HG02623 (cell line): ENCODE results near the gene PLCG2.

Experiments used
- ATAC-seq: cut with Tn5 transposase; IDR thresholded peaks from one replicate; pipeline ENCODE4 v1.9.1; 2021; ENCODE audit warnings: moderate library complexity; ENCODE audit not compliant: unreplicated experiment

Gene PLCG2

DNA sequence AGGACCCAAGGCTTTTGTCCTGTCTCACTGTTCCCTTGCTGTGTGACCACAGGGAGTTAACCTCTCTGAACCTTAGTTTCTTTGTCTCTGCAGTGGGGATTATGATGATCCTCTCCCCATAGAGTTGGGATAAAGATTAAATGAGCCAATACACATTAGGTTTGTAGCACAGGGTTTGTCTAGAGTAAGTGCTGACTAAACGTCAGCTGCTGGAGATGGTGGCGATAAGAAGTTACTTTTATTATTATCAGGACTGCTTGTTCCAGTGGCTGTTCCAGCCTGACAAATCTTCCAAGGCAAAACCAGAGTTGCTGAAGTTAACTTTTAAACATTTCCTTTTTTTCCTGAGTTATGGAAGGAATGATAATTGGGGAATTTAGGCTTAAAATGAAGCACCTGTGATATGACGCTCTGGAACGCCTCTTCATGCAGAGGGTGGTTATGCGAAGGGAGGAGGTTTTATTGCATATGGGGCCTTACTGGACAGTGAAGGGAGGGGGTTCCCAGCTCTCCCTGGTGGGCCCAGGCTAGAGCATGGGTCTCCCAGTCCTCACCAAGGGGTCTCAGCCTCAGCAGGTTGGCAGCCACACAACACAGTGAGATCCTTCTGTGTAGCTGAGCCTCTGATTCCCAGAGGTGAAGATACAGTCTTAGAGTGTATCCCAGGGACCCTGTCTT, 35.8 kb downstream of the PLCG2 start:
- no peak for ATAC-seq

DNA sequence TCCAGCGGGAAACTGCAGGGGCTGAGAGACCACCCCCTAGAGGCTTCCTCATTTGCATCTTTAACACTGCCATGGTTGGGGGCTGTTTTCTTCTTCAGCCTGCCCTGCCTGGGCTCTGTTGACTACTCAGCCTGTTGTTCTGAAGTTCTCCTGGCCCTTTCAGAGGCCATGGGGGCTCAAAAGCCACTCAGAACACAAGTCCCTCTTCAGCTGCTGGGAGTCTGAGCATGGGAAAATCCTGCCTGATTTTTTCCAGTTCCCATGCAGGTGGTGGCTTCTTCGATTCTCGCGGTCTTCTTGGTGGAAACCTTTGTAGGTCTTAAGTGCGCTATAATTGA, 36.3 kb downstream of the PLCG2 start:
- ATAC-seq = no peak

DNA sequence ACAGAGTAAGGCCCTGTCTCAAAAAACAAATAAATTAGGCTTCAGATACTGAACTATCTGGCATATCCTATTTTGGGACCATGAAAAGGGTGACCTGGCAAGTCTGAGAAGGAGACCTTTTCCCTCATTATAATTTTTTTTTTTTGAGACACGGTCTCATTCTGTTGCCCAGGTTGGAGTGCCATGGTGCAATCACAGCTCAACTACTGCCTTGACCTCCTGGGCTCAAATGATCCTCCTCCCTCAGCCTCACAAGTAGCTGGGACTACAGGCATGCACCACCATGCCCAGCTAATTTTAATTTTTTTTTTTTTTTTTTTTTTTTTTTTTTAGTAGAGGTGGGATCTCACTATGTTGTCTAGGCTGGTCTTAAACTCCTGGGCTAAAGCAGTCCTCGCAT, 37.3 kb downstream of the PLCG2 start:
- no peak for ATAC-seq

DNA sequence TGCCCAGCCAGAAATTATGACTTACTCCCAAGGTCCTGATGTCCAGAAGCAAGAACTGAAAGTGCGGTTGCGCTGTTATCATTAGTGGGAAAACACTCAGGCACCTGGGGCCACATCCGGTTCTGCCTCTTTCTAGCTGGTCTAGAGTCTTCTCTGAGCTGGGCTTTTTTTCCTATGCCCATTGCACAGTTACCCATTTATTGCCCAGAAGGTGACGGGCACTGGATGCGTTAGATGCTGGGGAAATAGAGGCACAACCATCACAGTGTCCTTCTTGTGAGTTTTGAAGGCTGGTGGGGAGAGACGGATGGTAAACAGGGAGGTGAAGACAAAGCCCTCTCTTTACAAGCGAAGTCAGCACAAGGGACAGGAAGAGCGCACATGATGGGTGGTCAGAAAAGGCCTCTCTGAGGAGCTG, 37.7 kb downstream of the PLCG2 start:
- no peak for ATAC-seq

DNA sequence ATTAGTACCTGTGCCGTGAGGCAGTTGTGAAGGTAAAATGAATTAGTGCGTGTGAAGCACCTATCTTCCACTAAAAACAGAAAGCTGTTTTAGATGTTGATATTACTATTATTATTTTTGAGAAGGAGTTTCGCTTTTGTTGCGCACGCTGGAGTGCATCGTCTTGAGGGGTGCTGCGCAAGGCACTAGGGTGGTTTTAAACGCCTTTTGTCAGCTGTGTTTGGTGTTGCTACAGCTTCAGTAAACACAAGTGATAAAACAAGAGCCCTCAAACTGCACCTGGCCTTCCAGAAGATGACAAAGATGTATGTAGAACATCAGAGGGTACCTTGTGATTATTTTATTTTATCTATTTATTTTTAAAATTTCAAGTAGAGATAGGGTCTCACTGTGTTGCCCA, 38.2 kb downstream of the PLCG2 start:
- no peak for ATAC-seq

DNA sequence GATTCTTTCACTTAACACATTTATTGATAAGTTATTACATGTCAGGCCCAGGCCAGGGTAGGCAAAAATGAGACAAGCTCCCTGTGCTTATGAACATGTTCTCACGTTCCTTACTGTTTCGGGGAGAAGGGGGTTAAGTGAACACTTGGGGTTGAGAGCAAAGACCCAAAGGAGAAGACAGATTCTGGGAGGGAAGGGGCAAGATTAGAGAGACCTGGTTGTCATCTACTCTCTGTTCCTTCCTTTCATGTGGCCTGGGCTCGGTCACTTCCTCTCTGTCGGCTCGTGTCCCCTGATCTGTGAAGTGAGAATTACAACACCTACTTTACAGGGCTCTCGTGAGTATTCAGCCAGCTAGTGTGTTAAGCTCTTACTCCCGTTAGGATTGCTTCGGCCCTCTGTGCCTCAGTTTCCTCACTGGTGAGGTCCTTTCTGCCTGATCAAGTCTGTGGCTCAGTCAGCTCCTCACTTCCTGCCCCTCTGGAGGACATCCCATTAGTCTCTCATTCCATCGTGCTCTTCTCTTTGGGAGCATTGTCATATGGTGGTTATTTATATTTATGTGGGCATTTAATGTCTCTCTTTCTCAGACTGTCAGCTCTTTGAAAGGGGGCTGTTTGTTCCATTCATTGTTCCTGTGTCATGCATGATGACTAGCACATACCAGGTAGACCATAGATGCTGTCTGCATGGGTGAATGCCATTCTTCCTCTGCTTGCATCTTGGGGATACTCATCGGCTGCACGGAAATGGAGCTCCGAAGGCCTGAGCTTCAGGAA, 38.9 kb downstream of the PLCG2 start:
- peak; percentile 28 for ATAC-seq

DNA sequence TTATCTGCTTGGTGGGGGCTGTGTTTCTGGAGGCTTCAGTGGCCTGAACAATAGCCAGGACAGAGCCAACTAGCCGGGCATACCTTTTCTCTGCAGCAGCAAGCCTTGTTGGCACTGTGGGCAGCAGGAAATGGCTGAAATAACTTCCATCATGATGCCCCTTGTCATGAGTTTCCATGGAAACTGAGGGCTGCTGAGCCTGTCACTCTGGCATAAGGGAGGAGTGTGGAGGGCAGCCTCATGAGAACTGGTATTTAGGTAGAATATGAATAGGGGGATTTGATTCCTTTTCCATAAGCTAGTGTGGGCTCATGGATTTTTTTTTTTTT, 39.4 kb downstream of the PLCG2 start:
- no peak for ATAC-seq

DNA sequence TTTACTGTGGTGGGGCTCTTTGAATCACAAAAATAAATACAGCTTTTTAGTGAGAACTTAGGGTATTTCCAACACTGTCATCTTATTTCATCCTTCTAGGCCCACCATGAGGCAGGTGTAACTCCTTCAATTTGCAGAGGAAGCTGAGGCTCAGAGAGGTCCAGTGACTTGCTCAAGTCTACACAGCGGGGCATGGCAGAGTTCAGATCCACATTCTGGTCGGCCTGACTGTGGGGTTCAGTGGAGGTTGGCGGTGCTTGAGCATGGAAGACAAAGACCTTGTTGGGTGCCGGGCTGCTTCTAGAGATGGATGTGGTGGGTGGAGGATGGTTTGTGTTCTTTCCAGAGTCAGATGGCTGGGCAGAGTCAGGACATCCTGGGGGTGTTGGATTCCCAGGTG, 39.8 kb downstream of the PLCG2 start:
- ATAC-seq = no peak

DNA sequence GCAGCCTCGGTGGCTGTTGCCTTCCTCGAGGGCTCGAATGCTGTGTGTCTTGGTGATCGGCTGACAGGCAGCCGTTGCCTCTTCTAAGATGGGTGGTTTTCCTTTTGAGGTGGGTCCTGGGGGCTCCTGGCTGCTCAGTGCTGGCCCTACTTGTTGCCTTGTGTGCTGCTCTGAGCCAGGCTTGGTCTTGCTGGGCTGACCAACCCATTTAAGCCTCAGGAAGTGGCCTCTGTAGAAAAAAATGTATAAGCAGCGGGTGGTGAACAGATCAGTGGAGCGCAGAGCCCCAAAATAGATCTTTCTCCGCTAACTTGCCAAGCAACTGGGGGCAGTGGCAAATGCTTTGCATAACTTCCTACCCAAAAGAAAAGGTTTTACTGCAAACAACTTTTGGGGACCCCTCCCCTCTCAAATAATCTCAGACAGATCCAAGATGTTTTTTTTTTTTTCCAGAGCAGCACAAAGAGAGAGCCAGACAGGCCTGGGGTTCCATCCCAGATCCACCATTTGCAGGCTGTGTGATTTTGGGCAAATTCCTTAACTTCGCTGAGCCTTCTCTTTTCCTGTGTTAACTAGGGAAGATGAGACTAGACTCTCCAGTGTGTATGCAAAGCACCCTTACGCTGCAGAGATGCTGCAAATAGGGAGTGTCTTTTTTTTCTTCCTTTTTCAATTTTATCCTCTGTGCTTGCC, 42.5 kb downstream of the PLCG2 start:
- no peak for ATAC-seq

DNA sequence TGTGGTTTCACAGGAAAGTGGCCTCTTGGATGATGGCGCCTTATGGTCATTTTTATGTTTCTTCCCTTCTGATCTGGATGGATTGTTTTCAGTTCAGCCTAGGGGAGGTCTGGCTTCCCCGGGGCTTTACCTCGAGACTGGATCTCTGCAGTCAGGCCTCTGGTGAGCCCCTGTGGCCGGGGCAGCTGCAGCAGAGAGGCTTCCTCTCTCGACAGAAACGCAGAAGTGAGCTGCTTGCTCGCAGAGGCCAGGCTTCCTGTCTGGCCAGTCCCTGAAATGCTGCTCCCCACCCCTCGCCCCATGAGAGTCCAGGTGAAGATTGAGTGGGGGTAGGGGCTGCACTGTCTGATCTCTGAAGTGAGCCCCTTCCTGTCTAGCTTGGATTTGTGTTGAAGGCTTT, 44.0 kb downstream of the PLCG2 start:
- no peak for ATAC-seq

DNA sequence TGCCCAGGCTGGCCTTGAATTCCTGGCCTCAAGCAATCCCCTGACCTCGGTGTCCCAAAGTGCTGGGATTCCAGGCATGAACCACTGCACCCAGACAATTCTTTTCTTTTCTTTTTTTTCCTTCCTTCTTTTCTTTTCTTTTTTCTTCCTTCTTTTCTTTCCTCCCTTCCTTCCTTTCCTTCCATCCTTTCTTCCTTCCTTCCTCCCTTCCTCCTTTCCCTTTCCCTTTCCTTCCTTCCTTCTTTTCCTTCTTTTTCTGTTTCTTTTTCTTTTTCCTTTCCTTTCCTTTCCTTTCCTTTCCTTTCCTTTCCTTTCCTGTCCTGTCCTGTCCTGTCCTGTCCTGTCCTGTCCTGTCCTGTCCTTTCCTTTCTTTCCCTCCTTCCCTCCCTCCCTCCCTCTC, 44.6 kb downstream of the PLCG2 start:
- no peak for ATAC-seq

DNA sequence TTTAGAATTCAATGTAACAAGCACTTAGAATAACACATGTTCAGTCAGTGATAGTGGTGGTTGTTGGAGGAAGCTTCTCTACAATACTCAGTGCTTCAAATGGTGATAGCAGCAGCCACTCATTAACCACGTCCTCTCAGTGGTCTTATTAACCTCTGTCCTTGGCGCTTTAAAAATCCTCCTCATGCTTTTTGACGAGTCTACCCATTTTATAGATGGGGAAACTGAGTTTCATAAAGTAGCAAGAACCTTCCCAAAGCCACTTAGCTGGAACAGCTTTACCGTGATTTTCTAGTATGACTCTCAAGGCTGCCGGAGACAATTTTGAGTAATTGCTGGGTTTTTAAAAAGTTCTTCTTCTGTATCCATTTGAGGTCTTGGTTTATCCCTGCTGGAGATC, 47.4 kb downstream of the PLCG2 start:
- ATAC-seq = no peak

DNA sequence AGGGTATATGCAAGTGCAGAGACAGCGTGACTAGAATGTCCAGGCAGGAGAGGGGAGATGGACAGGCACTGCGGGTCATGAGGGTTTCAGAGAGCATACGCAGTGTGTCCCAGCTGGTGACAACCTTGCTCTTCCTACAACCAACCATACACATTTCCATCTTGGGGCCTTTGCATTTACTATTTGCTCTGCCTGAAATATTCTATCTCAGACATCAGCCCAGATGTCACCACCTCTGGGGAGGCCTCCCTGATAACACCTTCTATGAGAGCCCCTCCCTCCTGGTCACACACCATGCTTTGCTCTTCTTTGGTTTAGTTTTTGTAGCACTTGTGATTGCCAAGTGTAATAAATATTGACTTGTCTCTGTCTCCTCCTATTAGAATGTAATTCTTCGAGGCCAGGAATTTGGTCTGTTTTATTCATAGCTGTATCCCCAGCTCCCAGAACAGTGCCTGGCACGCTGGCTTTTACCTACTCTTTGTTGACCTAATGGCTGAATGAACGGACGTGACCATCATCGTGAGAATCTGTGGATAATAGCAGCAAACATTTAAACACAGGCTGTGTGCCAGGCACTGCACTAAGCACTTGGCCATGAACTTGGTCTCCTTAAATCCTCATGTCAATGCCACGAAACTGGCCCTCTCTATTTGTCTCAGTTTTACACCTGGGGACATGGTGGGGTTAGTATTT, 51.9 kb downstream of the PLCG2 start:
- ATAC-seq = peak; percentile 1

DNA sequence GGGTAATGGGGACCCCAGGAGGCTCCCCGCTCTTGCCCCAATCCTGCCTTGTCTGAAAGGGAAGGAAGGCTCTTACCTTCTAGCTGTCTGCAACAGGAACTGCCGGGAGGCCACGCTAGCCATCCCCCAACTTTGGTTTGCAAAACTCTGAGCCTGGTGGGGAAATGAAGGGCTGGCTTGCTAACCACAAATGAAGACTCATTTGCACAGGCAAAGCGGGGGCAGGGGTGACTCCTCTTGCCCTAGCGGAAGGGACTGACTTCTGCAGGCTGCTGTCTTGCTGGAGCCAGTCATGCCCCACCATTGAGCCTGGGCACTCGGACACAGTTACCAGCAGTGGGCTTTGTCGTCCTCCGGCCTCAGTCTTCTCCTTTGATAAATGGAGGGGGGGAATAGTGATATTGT, 52.6 kb downstream of the PLCG2 start:
- peak; percentile 68 for ATAC-seq

DNA sequence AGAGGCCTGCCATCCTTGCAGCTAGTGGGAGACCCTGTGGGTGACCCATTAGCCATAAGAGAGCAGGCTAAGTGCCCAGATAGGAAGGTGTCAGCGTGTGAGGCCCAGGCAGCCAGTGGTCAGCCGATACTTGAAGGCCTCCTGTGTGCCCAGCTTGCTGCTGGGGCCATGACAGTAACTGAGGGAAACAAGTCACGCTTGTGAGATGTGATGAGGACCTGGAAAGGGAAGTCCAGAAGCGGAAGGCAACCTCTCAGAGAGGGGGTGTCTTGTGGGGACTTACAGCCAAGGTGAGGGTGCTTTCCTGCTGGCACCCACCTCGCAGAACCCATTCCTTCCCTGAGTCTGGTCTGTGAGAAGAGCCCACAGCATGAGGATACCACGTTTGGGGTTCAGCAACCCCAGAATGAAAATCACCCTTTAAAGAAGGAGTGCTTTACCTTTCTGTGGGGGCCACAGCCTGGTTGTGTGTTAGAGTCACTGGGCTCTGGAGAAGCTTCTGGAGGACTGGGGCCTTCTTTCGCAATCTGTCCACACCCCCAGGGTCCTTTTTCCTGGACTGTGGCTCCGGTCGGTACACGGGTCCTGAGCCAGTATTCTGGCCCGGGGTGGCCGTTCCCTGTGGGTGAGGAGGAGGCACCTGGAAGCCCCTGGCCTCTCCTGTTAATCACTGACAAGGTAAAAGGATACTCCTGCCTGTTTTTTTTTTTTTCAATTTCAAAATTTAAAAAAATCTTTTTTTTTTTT, 53.9 kb downstream of the PLCG2 start:
- ATAC-seq = no peak

DNA sequence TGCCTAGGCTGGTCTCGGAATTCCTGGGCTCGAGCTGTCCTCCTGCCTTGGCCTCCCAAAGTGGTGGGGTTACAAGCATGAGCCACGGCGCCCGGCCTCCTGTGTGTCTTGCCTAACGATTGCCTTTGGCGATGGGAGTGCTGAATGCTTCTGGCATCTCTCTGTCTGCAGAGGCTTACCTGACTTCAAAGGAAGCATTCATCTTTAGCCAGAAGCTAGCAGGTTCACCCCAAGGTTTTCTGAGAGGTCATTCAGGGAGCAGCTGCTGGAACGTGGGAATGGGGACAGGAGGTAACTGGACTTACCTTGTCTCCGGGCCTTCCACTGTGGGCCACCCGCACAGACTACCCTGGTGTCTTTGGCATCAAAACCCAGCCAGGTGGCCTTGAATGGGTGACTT, 54.7 kb downstream of the PLCG2 start:
- ATAC-seq = no peak

DNA sequence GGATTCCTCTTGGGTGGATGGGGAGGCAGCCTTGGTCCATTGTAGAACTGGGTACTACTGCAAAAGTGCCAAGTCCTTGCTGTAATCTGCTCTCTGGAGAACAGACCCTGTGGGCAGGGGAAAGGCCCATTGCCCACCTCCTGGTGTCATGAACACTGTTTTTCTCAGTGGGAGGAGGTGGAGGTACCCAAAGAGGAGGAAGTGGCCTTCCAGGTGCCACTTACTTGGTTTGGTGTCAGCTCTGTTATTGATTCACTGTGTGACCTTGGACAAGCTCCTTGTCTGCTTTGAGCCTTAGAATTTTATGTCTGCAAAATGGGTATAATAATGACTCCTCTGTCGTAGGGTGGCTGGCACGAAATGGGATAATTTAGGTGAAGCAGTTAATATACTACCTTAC, 55.8 kb downstream of the PLCG2 start:
- no peak for ATAC-seq

DNA sequence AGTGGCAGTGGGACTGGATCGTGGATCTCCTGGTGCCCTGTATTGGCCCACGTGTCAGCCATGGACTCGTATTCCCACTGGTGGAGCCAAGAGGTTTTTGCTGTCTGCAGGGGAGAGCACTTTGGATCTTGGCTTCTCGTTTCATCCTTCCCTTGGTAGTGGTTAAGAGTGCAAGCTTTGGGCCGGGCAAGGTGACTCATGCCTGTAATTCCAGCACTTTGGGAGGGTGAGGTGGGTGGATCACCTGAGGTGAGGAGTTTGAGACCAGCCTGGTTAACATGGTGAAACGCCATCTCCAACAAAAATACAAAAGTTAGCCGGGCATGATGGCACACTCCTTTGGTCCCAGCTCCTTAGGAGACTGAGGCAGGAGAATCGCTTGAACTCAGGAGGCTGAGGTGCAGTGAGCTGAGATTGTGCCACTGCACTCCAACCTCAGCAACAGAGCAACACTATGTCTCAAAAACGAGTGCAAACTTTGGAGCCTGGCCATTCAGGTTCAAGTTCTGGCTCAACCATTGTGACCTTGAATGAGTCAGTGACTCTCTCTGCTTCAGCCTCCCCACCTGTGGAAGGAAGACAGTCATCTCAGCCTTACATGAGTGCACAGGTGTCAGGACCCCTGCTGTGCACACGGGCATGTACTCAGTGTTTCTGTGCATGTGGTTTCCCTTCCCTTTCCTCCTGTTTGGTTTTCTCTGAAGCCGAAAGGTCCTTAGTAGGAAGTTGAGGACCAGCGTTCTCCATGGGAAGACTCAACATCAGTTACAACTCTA, 57.4 kb downstream of the PLCG2 start:
- ATAC-seq = peak; percentile 65

DNA sequence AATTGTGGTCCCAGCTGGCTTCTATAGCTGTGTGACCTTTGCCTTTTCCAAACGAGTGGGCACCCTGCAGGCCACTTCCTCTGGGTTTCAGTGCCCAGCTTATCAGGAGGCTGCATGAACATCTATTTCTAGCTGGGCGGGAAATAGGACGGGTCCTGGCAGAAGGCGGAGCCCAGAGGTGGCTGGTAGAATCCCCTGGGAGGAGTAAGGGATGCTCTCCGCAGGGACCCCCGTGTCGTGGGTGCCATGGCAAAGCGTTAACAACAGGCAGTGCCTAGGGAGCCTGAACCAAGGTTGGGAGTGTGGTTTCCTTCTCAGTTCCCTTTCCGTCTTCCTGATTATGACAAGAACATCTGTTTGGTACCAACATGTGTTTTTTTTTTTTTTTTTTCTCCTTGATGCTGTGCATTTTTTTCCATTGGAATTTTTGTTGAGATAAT, 58.2 kb downstream of the PLCG2 start:
- ATAC-seq = no peak

DNA sequence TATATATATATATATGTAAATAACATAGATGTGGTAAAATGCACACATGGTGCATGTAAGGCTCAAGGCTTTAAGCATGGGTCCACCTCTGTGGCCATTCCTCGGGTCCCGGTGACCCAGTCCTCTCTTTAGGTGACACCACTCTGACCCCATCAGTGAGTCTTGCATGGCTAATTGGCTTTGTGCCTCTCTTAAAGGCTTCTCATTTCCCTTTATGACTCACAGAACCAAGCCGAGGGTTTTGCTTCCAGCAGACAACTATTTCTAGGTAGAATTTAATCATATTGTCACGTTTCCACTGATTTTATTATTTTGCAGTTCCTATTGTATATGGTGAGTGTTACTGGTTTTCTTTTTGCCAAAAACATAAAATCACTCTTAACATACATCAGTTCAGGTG, 59.7 kb downstream of the PLCG2 start:
- no peak for ATAC-seq
